Measurements from ENCODE around the gene KIRREL3. TPM values are rescaled to one million over a fixed set of nuclear protein-coding genes. Genes with fewer than 3 reads are reported as not detected.
A peak's percentile ranks its signal among the peaks of the same experiment; 100 is the strongest.

KIRREL3 gene
- total and polyA plus RNA-seq, 2 of the 4 experiments (the other 2 are of a cell fraction) = 10.9 to 15.9 TPM

DNA sequence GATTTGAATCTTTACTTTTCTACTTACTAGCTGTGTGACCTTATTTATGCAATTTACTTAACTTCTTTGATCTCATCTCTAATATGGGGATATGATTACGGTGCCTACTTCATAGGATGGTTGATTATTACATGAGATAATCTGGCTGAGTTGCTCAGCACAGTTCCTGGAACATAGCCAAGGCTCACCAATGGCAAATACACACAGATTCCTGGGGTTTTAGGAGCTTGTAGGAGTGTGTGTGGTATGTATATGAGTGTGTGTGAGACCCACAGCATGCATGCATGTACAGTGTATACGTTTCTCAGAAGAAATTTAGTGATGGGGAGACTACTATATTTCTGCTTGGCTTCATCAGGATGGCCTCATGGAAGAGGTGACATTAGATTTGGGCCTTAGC is 256.9 kb downstream of the KIRREL3 start:
- no peak overlapping the region for H2AK9ac ChIP-seq (replicated peaks; ENCODE audit: low read depth, low read length, poor library complexity)
- H3K18ac ChIP-seq (ENCODE audit: low read depth, low read length) = no peak overlapping the region
- CTCF ChIA-PET = no interaction called here
- H3K56ac ChIP-seq (ENCODE audit: extremely low read depth, insufficient read depth, low read length) = no peak overlapping the region
- no peak overlapping the region for H2AFZ ChIP-seq (replicated peaks; ENCODE audit: low read length, poor library complexity)
- no peaks in the 10 kb centered on the region for H3K9me3 ChIP-seq (ENCODE audit: control insufficient read depth, insufficient read depth, low read length)
- TF ChIP-seq SMC3 (IDR thresholded peaks at IDR 0.05; ENCODE audit: low read depth, low read length) = no peak
- TF ChIP-seq CHD1 (IDR thresholded peaks at IDR 0.05; ENCODE audit: low read depth, low read length) = no peak
- TF ChIP-seq BHLHE40 (IDR thresholded peaks at IDR 0.05; ENCODE audit: low read depth, low read length) = no peak
- TF ChIP-seq POLR2A (IDR thresholded peaks at IDR 0.05; ENCODE audit: low read depth, low read length) = no peak
- no peak for TF ChIP-seq CEBPB (IDR thresholded peaks at IDR 0.05; ENCODE audit: low read depth, low read length)
- TF ChIP-seq, protein P1, sequence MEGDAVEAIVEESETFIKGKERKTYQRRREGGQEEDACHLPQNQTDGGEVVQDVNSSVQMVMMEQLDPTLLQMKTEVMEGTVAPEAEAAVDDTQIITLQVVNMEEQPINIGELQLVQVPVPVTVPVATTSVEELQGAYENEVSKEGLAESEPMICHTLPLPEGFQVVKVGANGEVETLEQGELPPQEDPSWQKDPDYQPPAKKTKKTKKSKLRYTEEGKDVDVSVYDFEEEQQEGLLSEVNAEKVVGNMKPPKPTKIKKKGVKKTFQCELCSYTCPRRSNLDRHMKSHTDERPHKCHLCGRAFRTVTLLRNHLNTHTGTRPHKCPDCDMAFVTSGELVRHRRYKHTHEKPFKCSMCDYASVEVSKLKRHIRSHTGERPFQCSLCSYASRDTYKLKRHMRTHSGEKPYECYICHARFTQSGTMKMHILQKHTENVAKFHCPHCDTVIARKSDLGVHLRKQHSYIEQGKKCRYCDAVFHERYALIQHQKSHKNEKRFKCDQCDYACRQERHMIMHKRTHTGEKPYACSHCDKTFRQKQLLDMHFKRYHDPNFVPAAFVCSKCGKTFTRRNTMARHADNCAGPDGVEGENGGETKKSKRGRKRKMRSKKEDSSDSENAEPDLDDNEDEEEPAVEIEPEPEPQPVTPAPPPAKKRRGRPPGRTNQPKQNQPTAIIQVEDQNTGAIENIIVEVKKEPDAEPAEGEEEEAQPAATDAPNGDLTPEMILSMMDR (conservative IDR thresholded peaks at IDR 0.05; ENCODE audit: low read depth, low read length) = no peak
- TF ChIP-seq, protein P2, sequence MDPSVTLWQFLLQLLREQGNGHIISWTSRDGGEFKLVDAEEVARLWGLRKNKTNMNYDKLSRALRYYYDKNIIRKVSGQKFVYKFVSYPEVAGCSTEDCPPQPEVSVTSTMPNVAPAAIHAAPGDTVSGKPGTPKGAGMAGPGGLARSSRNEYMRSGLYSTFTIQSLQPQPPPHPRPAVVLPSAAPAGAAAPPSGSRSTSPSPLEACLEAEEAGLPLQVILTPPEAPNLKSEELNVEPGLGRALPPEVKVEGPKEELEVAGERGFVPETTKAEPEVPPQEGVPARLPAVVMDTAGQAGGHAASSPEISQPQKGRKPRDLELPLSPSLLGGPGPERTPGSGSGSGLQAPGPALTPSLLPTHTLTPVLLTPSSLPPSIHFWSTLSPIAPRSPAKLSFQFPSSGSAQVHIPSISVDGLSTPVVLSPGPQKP (IDR thresholded peaks at IDR 0.05; ENCODE audit: borderline replicate concordance, low read depth, low read length) = no peak
- no peak for TF ChIP-seq MAFK (IDR thresholded peaks at IDR 0.05; ENCODE audit: low read depth, low read length)
- no peak for TF ChIP-seq RCOR1 (IDR thresholded peaks at IDR 0.05; ENCODE audit: insufficient replicate concordance, low read length)
- TF ChIP-seq, protein P3, sequence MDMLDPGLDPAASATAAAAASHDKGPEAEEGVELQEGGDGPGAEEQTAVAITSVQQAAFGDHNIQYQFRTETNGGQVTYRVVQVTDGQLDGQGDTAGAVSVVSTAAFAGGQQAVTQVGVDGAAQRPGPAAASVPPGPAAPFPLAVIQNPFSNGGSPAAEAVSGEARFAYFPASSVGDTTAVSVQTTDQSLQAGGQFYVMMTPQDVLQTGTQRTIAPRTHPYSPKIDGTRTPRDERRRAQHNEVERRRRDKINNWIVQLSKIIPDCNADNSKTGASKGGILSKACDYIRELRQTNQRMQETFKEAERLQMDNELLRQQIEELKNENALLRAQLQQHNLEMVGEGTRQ (IDR thresholded peaks at IDR 0.05; ENCODE audit: low read depth, low read length) = no peak
- TF ChIP-seq NFE2L2 (IDR thresholded peaks at IDR 0.05; ENCODE audit: low read depth, low read length) = no peak
- peaks cover 4% of the 10 kb centered on the region for H3K4me1 ChIP-seq (ENCODE audit: control insufficient read depth, insufficient read depth, low read length)
- no peak overlapping the region for H2BK20ac ChIP-seq (ENCODE audit: low read depth, low read length)
- DNase-seq (peak; percentile 41), ATAC-seq (ENCODE audit: low read depth) (no peak)
- H2BK120ac ChIP-seq (ENCODE audit: low read depth, low read length) = no peak overlapping the region
- no peak overlapping the region for H2AK5ac ChIP-seq (ENCODE audit: low read depth, low read length)
- H3K9ac ChIP-seq (ENCODE audit: low read depth, low read length) = no peak overlapping the region
- H3K14ac ChIP-seq (replicated peaks; ENCODE audit: low read depth, low read length) = no peak overlapping the region
- no peak overlapping the region for H4K8ac ChIP-seq (ENCODE audit: low read depth in 2 of 2, low read length in 2 of 2)
- no peak overlapping the region for H3K4me2 ChIP-seq (ENCODE audit: low read depth, low read length)
- H3K27ac ChIP-seq (ENCODE audit: insufficient read depth, low read length) = no peak overlapping the region
- dilution Hi-C loops (cut with HindIII; ENCODE audit: low sequenced_read_pairs, unreplicated experiment) = no loop called here
- no peak overlapping the region for H4K5ac ChIP-seq (ENCODE audit: low read depth, low read length)
- 100% methylated on average over 1 of the region's 2 CpGs; no CpG with 5 or more reads in 1 of the 2 experiments for WGBS, 2 experiments (ENCODE audit: extremely low coverage in 2 of 2, insufficient read length in 1 of 2)
- H4K91ac ChIP-seq (ENCODE audit: insufficient read depth, low read depth, low read length) = no peak overlapping the region
- in situ Hi-C loops (cut with MboI; ENCODE audit: low sequenced_read_pairs) = no loop called here
- H2BK5ac ChIP-seq (ENCODE audit: low read depth, low read length, poor library complexity, severe bottlenecking) = no peak overlapping the region
- H3K4me3 ChIP-seq (ENCODE audit: insufficient read depth, low read depth, low read length) = no peak overlapping the region
- no peak overlapping the region for H3K4ac ChIP-seq (ENCODE audit: low read depth, low read length)
- no peaks in the 10 kb centered on the region for H3K36me3 ChIP-seq (ENCODE audit: control insufficient read depth, insufficient read depth, low read length)
- no peak overlapping the region for H3K23ac ChIP-seq (ENCODE audit: low read depth, low read length)
- POLR2A ChIA-PET (ENCODE audit: unreplicated experiment) = no interaction called here
- H2BK15ac ChIP-seq (ENCODE audit: low read depth, low read length) = no peak overlapping the region
- no peaks in the 10 kb centered on the region for H4K20me1 ChIP-seq (ENCODE audit: insufficient read depth, low read length)
- 0 out of 2 replicates have a peak, but pooled peaks cover 4% of the 10 kb centered on the region for H3K9me1 ChIP-seq (ENCODE audit: insufficient read depth, low read length)
- 0 out of 4 replicates have a peak, but pooled peaks cover 3 to 5% of the 10 kb centered on the region in 2 experiments for H3K79me1 ChIP-seq (ENCODE audit: low read depth in 1 of 2, low read length in 2 of 2)
- intact Hi-C loops (cut with micrococcal nuclease) = no loop called here
- no TSS peak for BruUV-seq (replicated peaks)
- no peaks in the 10 kb centered on the region for H3K27me3 ChIP-seq (ENCODE audit: control insufficient read depth, insufficient read depth, low read length)

Data from IMR-90 (cell line).